Upper lobe of right lung (tissue), 1 donor: ENCODE data around the gene GALNT18. TPM values are rescaled to one million over a fixed set of nuclear protein-coding genes. Genes with fewer than 3 reads are reported as not detected.

Experiments used
- ATAC-seq: fragments of 200-7000 bp; cut with Tn5 transposase; one replicate; pipeline ENCODE4 v1.9.1; 2020; ENCODE audit warnings: mild to moderate bottlenecking, moderate library complexity
- DNase-seq: peaks from one replicate; pipeline ENCODE4 v3.0.0-alpha.2; 2020
- H3K27ac ChIP-seq: fragments of 200-600 bp; one replicate; pipeline ENCODE4 v1.8.0; 2022
- H3K27me3 ChIP-seq: fragments of 200-600 bp; one replicate; pipeline ENCODE4 v1.8.0; 2022; ENCODE audit warnings: mild to moderate bottlenecking
- H3K36me3 ChIP-seq: fragments of 200-600 bp; one replicate; pipeline ENCODE4 v1.8.0; 2022
- H3K4me1 ChIP-seq: fragments of 200-600 bp; one replicate; pipeline ENCODE4 v1.8.0; 2022
- H3K4me3 ChIP-seq: fragments of 200-600 bp; one replicate; pipeline ENCODE4 v1.8.0; 2022; ENCODE audit warnings: mild to moderate bottlenecking
- H3K9me3 ChIP-seq: fragments of 200-600 bp; one replicate; pipeline ENCODE4 v1.8.0; 2022
- CTCF ChIP-seq: fragments of 200-600 bp; IDR thresholded peaks from one replicate; pipeline ENCODE4 v1.8.0; 2022; ENCODE audit warnings: antibody characterized with exemption
- intact Hi-C: fragments of 100-400 bp; cut with DNase I; formaldehyde crosslinking; loops from one replicate; pipeline ENCODE4 v1.11.0; 2022
- total RNA-seq: library from RNA; stranded (reverse); fragmentation: NEBNext Ultra II Directional; extraction: Animal tissue kit (Norgen Biotek cat#: 25700); gene quantifications from one replicate; pipeline ENCODE4 v1.2.1, GENCODE V29; 2021
- donor health status: DM: no; HTN: yes; CAD: no; lungs with severe emphysema.

Gene GALNT18
- total RNA-seq, 1 donor from 2014 or later: 55.5 TPM

GRCh38 chr11:11411401-11411985 is 210.3 kb downstream of the GALNT18 start:
- ATAC-seq (no peak), DNase-seq (no peak)
- intact Hi-C loops: no loop called here
- H3K27ac ChIP-seq: no peak overlapping the region
- no peaks in the 10 kb centered on the region for H3K36me3 ChIP-seq
- TF ChIP-seq CTCF: no peak
- peaks cover 28% of the 10 kb centered on the region for H3K4me1 ChIP-seq
- no peak overlapping the region for H3K4me3 ChIP-seq
- no peaks in the 10 kb centered on the region for H3K27me3 ChIP-seq
- H3K9me3 ChIP-seq: no peaks in the 10 kb centered on the region

- H3K9me3 ChIP-seq: no peaks in the 10 kb centered on the region
- no peak overlapping the region for H3K27ac ChIP-seq
- intact Hi-C loops: no loop called here
- ATAC-seq (no peak), DNase-seq (no peak)
- no peaks in the 10 kb centered on the region for H3K27me3 ChIP-seq
- no peak overlapping the region for H3K4me3 ChIP-seq
- no peaks in the 10 kb centered on the region for H3K36me3 ChIP-seq
- TF ChIP-seq CTCF: no peak
- H3K4me1 ChIP-seq: peaks cover 29% of the 10 kb centered on the region
Measured at GRCh38 chr11:11409901-11410300, 211.9 kb downstream of the GALNT18 start.

GRCh38 chr11:11409224-11409623 is 212.6 kb downstream of the GALNT18 start:
- no peaks in the 10 kb centered on the region for H3K27me3 ChIP-seq
- intact Hi-C loops: no loop called here
- no peak for ATAC-seq
- H3K4me3 ChIP-seq: no peak overlapping the region
- TF ChIP-seq CTCF: no peak
- no peaks in the 10 kb centered on the region for H3K9me3 ChIP-seq
- DNase-seq: no peak
- no peaks in the 10 kb centered on the region for H3K36me3 ChIP-seq
- no peak overlapping the region for H3K27ac ChIP-seq
- peaks cover 32% of the 10 kb centered on the region for H3K4me1 ChIP-seq

DNA sequence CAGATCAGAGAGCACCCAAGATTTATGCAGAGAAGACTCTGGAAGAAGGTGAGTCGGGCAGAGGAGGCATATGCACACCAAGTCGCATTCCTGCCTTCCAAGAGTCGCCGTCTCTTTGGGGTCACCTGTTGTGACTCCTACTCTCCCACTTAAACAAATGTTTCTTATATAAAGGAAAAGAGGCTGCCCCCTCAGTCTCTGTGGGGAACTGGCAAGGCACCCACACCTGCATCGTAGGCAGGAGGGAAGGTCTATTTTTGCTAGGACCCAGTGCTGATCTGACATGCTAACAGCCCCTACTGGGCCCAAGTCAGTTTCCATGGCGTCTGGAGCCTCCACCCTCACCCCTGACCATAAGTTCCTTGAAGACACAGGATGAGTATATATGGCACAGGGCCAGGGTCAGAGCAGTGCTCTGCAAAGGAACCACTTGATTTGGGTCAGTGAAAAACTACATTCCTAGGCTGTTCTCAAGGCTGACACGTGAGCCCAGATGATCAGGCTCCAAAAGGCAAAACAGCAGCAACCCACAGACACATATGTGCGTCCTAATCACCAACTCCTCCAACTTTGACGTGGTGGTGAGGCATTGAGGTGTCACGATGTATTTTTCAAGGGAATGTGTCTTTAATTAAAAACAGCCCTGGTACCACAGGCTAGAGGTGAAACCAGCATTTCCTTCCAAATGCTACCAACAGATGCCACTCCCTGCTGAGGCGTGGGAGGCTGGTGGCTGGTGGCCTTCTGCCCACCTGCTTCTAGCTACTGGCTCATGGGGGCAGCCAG is 213.2 kb downstream of the GALNT18 start:
- H3K4me3 ChIP-seq: no peak overlapping the region
- no peak overlapping the region for H3K27ac ChIP-seq
- intact Hi-C loops: no loop called here

GRCh38 chr11:11407763-11408084 is 214.1 kb downstream of the GALNT18 start:
- Histone ChIP-seq H3K27me3 (no peaks in the 10 kb centered on the region), H3K4me1 (peaks cover 36% of the 10 kb centered on the region), H3K9me3 (no peaks in the 10 kb centered on the region), H3K27ac (no peak overlapping the region), H3K36me3 (no peaks in the 10 kb centered on the region), H3K4me3 (no peak overlapping the region)
- intact Hi-C loops: no loop called here
- DNase-seq: no peak
- no peak for TF ChIP-seq CTCF
- no peak for ATAC-seq

More for the DNA sequence above, 213.2 kb downstream of the GALNT18 start:
- Histone ChIP-seq H3K36me3 (no peaks in the 10 kb centered on the region), H3K27me3 (no peaks in the 10 kb centered on the region), H3K4me1 (peaks cover 36% of the 10 kb centered on the region), H3K9me3 (no peaks in the 10 kb centered on the region)
- TF ChIP-seq CTCF: no peak
- DNase-seq (no peak), ATAC-seq (no peak)
